ENCODE data around the gene SGCB.

- TF ChIP-seq ARNTL (CRISPR knock-in tag; IDR thresholded peaks at IDR 0.05; ENCODE audit: borderline replicate concordance, low read depth) = no peak
- no peak for TF ChIP-seq TOX (CRISPR knock-in tag; IDR thresholded peaks at IDR 0.05; ENCODE audit: borderline replicate concordance)
- TF ChIP-seq ZC3H10 (CRISPR knock-in tag; IDR thresholded peaks at IDR 0.05) = no peak
- no peak for TF ChIP-seq PATZ1 (CRISPR knock-in tag; IDR thresholded peaks at IDR 0.05; ENCODE audit: borderline replicate concordance)
- no peak for TF ChIP-seq CREB5 (CRISPR knock-in tag; IDR thresholded peaks at IDR 0.05; ENCODE audit: low read depth)
- TF ChIP-seq ZFP3 (CRISPR knock-in tag; IDR thresholded peaks at IDR 0.05) = no peak
- TF ChIP-seq CSDC2 (CRISPR knock-in tag; IDR thresholded peaks at IDR 0.05) = no peak
- no peak for TF ChIP-seq ISL1 (CRISPR knock-in tag; IDR thresholded peaks at IDR 0.05)
- TF ChIP-seq ZFP30 (CRISPR knock-in tag; IDR thresholded peaks at IDR 0.05) = no peak
Observed at GRCh38 chr4:52017814-52018213, 20.3 kb downstream of the SGCB start.
